Neural crest cell (in vitro differentiated cells): ENCODE results near the gene NYAP2. TPM values are rescaled to one million over a fixed set of nuclear protein-coding genes. Genes with fewer than 3 reads are reported as not detected.

Source experiments
- DNase-seq: peaks from one replicate; pipeline ENCODE4 v3.0.0; 2021; ENCODE audit warnings: low read depth, mixed read lengths, low spot score
- H3K27ac Mint-ChIP-seq: one replicate; pipeline ENCODE4 v1.8.0; 2021; ENCODE audit warnings: mild to moderate bottlenecking, mixed read lengths; ENCODE audit not compliant: unreplicated experiment
- H3K27me3 Mint-ChIP-seq: 2 replicates; pipeline ENCODE4 v1.8.0; 2021; ENCODE audit warnings: low read depth, mild to moderate bottlenecking, mixed read lengths
- H3K36me3 Mint-ChIP-seq: 2 replicates; pipeline ENCODE4 v1.8.0; 2021; ENCODE audit warnings: low read depth, mild to moderate bottlenecking, mixed read lengths
- H3K4me1 Mint-ChIP-seq: 2 replicates; pipeline ENCODE4 v1.8.0; 2021; ENCODE audit warnings: mixed read lengths
- H3K4me3 Mint-ChIP-seq: one replicate; pipeline ENCODE4 v1.8.0; 2021; ENCODE audit warnings: mild to moderate bottlenecking, mixed read lengths
- H3K9me3 Mint-ChIP-seq: 2 replicates; pipeline ENCODE4 v1.8.0; 2021; ENCODE audit warnings: mixed read lengths
- CTCF ChIP-seq: fragments of 200-600 bp; sonication (generic); conservative IDR thresholded peaks from 2 replicates; pipeline ENCODE4 v1.5.0; 2021; ENCODE audit warnings: antibody characterized with exemption, mild to moderate bottlenecking
- total RNA-seq: library from RNA; stranded (reverse); gene quantifications from 2 replicates; pipeline ENCODE4 v1.2.1, GENCODE V29; 2021

The NYAP2 gene
- total RNA-seq, 1 donor from 2014 or later = 0.35 TPM

- Mint-ChIP-seq H3K9me3 (peaks cover 3% of the 10 kb centered on the region), H3K27ac (no peak overlapping the region), H3K36me3 (no peaks in the 10 kb centered on the region), H3K27me3 (no peaks in the 10 kb centered on the region), H3K4me1 (peaks cover 7% of the 10 kb centered on the region), H3K4me3 (no peak overlapping the region)
- no peak for DNase-seq
- no peak for TF ChIP-seq CTCF
Observed at GRCh38 chr2:225367482-225367881, 32.0 kb upstream of the NYAP2 start.

GRCh38 chr2:225378984-225379383 is 20.5 kb upstream of the NYAP2 start:
- TF ChIP-seq CTCF = no peak
- no peak overlapping the region for H3K27ac Mint-ChIP-seq

GRCh38 chr2:225379856-225380255 is 19.7 kb upstream of the NYAP2 start:
- no peak overlapping the region for H3K27ac Mint-ChIP-seq
- no peak overlapping the region for H3K4me3 Mint-ChIP-seq
- peaks cover 12% of the 10 kb centered on the region for H3K9me3 Mint-ChIP-seq
- no peaks in the 10 kb centered on the region for H3K36me3 Mint-ChIP-seq
- no peak for DNase-seq
- H3K27me3 Mint-ChIP-seq = no peaks in the 10 kb centered on the region
- no peak for TF ChIP-seq CTCF
- H3K4me1 Mint-ChIP-seq = peaks cover 6% of the 10 kb centered on the region

More at GRCh38 chr2:225378984-225379383, 20.5 kb upstream of the NYAP2 start:
- Mint-ChIP-seq H3K9me3 (peaks cover 9% of the 10 kb centered on the region), H3K27me3 (no peaks in the 10 kb centered on the region), H3K36me3 (no peaks in the 10 kb centered on the region), H3K4me1 (peaks cover 6% of the 10 kb centered on the region), H3K4me3 (no peak overlapping the region)
- no peak for DNase-seq

DNA sequence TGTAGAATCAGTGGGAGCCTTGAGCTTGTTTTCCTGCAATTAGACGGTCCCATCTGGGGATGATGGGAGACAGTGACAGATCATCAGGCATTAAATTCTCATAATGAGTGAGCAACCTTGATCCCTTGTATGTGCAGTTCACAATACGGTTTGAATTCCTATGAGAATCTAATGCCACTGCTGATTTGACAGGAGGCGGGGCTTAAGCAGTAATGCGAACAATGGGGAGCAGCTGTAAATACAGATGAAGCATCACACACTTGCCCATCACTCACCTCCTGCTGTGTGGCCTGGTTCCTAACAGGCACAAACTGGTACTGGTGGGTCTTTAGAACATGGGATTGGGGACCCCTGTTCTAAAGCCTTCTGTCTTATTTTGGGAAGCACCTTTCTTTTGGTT is 17.9 kb upstream of the NYAP2 start:
- no peaks in the 10 kb centered on the region for H3K27me3 Mint-ChIP-seq

DNA sequence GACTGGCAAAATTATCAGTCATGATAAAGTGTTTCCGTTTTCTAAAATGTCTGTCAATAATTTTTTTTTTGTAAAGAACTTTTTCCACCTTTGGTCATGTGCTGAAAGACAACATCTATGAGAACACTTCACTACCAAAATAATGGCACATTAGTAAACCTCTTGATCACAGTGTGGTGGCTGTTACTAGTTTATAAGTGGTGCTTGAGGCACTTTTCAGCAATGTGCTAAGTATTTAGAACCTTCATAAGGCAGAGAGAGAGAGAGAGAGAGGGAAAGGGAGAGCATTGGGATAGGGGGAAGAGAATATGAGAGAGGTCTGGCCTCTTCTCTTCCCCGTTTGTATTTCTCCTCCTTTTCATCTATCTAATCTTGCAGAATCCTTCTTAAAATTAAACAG is 1.1 kb upstream of the NYAP2 start:
- TF ChIP-seq CTCF = no peak
- H3K27me3 Mint-ChIP-seq = peaks cover 26% of the 10 kb centered on the region
- DNase-seq = no peak
- no peaks in the 10 kb centered on the region for H3K9me3 Mint-ChIP-seq
- H3K4me3 Mint-ChIP-seq = no peak overlapping the region
- no peaks in the 10 kb centered on the region for H3K36me3 Mint-ChIP-seq
- H3K27ac Mint-ChIP-seq = no peak overlapping the region
- H3K4me1 Mint-ChIP-seq = peaks cover 9% of the 10 kb centered on the region

More for the DNA sequence above, 17.9 kb upstream of the NYAP2 start:
- Mint-ChIP-seq H3K36me3 (no peaks in the 10 kb centered on the region), H3K4me3 (no peak overlapping the region), H3K9me3 (peaks cover 12% of the 10 kb centered on the region), H3K4me1 (peaks cover 6% of the 10 kb centered on the region), H3K27ac (no peak overlapping the region)
- TF ChIP-seq CTCF = no peak
- DNase-seq = no peak

GRCh38 chr2:225400060-225400511 is 576 bp downstream of the NYAP2 start:
- Mint-ChIP-seq H3K27ac (peak overlapping the region; percentile 4), H3K4me3 (no peak overlapping the region), H3K36me3 (no peaks in the 10 kb centered on the region), H3K4me1 (peaks cover 9% of the 10 kb centered on the region), H3K9me3 (no peaks in the 10 kb centered on the region), H3K27me3 (peaks cover 26% of the 10 kb centered on the region)
- peak; percentile 52 for DNase-seq
- TF ChIP-seq CTCF = no peak
